Measurements from ENCODE around the gene ANG. TPM values are rescaled to one million over a fixed set of nuclear protein-coding genes. Genes with fewer than 3 reads are reported as not detected.
"Not testable (repeated sequence)": the region's sequence is repeated elsewhere in the genome, so short reads cannot be mapped to it uniquely, and the experiment has no call there.

ANG gene
- total RNA-seq, 1 experiment from 2014 or later, result 3.2 TPM

GRCh38 chr14:20723488-20723887 is 34.9 kb downstream of the ANG start:
- no peak overlapping the region for H3K56ac ChIP-seq (ENCODE audit: insufficient read length, low read depth, low read length)
- no peaks in the 10 kb centered on the region for H4K20me1 ChIP-seq (ENCODE audit: control insufficient read depth, insufficient read depth, insufficient read length)
- DNase-seq, result peak; percentile 48
- H3K4me3 Mint-ChIP-seq, result no peak overlapping the region
- no CpG with 5 or more reads among the region's 28 CpGs for WGBS (ENCODE audit: extremely low coverage, insufficient read length, low lambda C conversion rate)
- H4K5ac ChIP-seq (ENCODE audit: insufficient read length, low read depth, low read length), result no peak overlapping the region
- H3K4me1 Mint-ChIP-seq, result peaks cover 0 to 5% of the 10 kb centered on the region in 2 experiments; a peak in 1 of 4 replicates
- no peak overlapping the region for H3K23ac ChIP-seq (ENCODE audit: insufficient read length, low read depth, low read length)
- no peak overlapping the region for H3K4me2 ChIP-seq (ENCODE audit: insufficient read depth, insufficient read length, low read length)
- no peak overlapping the region for H2BK120ac ChIP-seq (ENCODE audit: low read depth, low read length, poor library complexity, severe bottlenecking)
- no peaks in the 10 kb centered on the region for H3K4me1 ChIP-seq (ENCODE audit: insufficient read depth, low read length)
- H3K4ac ChIP-seq (ENCODE audit: low read depth, low read length), result no peak overlapping the region
- peaks cover 0 to 4% of the 10 kb centered on the region in 2 experiments; a peak in 2 of 5 replicates for H3K9me3 Mint-ChIP-seq
- no peaks in the 10 kb centered on the region for H3K36me3 Mint-ChIP-seq (ENCODE audit: insufficient read depth in 1 of 3, low read depth in 3 of 3)
- H2BK12ac ChIP-seq (ENCODE audit: insufficient read length, low read depth, low read length), result no peak overlapping the region
- H3K18ac ChIP-seq (ENCODE audit: insufficient read length, low read depth, low read length), result no peak overlapping the region
- no peak for TF ChIP-seq CTCF (conservative IDR thresholded peaks at IDR 0.05)
- no peak overlapping the region for H4K8ac ChIP-seq (replicated peaks; ENCODE audit: insufficient read length, low read depth, low read length)
- H3K9ac ChIP-seq (ENCODE audit: extremely low read depth, insufficient read length, low read length), result no peak overlapping the region
- H3K27ac Mint-ChIP-seq, result no peak overlapping the region
- H2BK15ac ChIP-seq (ENCODE audit: low read depth, low read length), result no peak overlapping the region
- H3K23me2 ChIP-seq (ENCODE audit: insufficient read length, low read depth, low read length, poor library complexity, severe bottlenecking), result no peaks in the 10 kb centered on the region
- H3T11ph ChIP-seq (ENCODE audit: low read length), result no peak overlapping the region
- H3K27ac ChIP-seq (ENCODE audit: insufficient read length, low read depth, low read length), result no peak overlapping the region
- no peak overlapping the region for H2BK20ac ChIP-seq (ENCODE audit: low read depth, low read length, poor library complexity, severe bottlenecking)
- no peaks in the 10 kb centered on the region for H3K79me2 ChIP-seq (ENCODE audit: insufficient read depth, low read length)
- no peak overlapping the region for H4K91ac ChIP-seq (ENCODE audit: insufficient read length, low read depth, low read length)
- H2BK5ac ChIP-seq (ENCODE audit: insufficient read length, low read length), result no peak overlapping the region
- no peaks in the 10 kb centered on the region for H3K27me3 ChIP-seq (ENCODE audit: insufficient read depth, low read length)
- peaks cover 13% of the 10 kb centered on the region for H3K27me3 Mint-ChIP-seq (ENCODE audit: low read depth)
- no peak overlapping the region for H3K14ac ChIP-seq (ENCODE audit: insufficient read depth, low read length)
- no peaks in the 10 kb centered on the region for H3K79me1 ChIP-seq (ENCODE audit: insufficient read depth, low read depth, low read length, poor library complexity, severe bottlenecking)
- no peak overlapping the region for H2AFZ ChIP-seq (ENCODE audit: low read length)
- no peaks in the 10 kb centered on the region for H3K9me3 ChIP-seq (ENCODE audit: control insufficient read depth, low read depth, low read length)
- no peak overlapping the region for H2AK5ac ChIP-seq (ENCODE audit: insufficient read length, low read length)

DNA sequence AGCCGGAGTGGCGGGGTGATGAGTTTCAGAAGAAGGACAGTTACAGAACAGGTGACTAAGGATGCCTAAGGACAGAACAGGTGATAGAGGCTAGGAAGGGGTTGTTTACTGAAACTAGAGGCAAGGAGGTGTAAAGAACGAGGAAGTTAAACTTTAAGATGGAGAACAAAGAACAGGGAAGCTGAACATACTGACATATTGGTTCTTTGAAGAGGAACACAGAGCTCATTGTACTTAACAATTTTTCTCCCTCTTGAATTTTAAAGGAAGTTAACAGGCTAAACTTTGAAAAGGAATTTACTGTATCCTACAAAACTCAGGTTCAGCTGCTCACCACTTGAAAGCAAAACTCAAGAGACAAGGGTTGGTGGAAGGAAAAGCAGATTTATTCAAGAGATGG is 37.6 kb downstream of the ANG start:
- H3T11ph ChIP-seq (ENCODE audit: low read length); H3K79me1 ChIP-seq (ENCODE audit: insufficient read depth, low read depth, low read length, poor library complexity, severe bottlenecking); H3K4ac ChIP-seq (ENCODE audit: low read depth, low read length); H3K4me3 Mint-ChIP-seq; DNase-seq; H3K36me3 Mint-ChIP-seq (ENCODE audit: insufficient read depth in 1 of 3, low read depth in 3 of 3); H3K56ac ChIP-seq (ENCODE audit: insufficient read length, low read depth, low read length); H2AK5ac ChIP-seq (ENCODE audit: insufficient read length, low read length); H3K27me3 ChIP-seq (ENCODE audit: insufficient read depth, low read length); H2BK12ac ChIP-seq (ENCODE audit: insufficient read length, low read depth, low read length); H2BK15ac ChIP-seq (ENCODE audit: low read depth, low read length); H4K20me1 ChIP-seq (ENCODE audit: control insufficient read depth, insufficient read depth, insufficient read length); H4K5ac ChIP-seq (ENCODE audit: insufficient read length, low read depth, low read length); H3K79me2 ChIP-seq (ENCODE audit: insufficient read depth, low read length); H2AFZ ChIP-seq (ENCODE audit: low read length); H2BK120ac ChIP-seq (ENCODE audit: low read depth, low read length, poor library complexity, severe bottlenecking); H3K14ac ChIP-seq (ENCODE audit: insufficient read depth, low read length); H3K18ac ChIP-seq (ENCODE audit: insufficient read length, low read depth, low read length); H3K9me3 ChIP-seq (ENCODE audit: control insufficient read depth, low read depth, low read length); H2BK20ac ChIP-seq (ENCODE audit: low read depth, low read length, poor library complexity, severe bottlenecking); H3K4me1 ChIP-seq (ENCODE audit: insufficient read depth, low read length); H3K23ac ChIP-seq (ENCODE audit: insufficient read length, low read depth, low read length); H3K9me3 Mint-ChIP-seq; H2BK5ac ChIP-seq (ENCODE audit: insufficient read length, low read length); H3K23me2 ChIP-seq (ENCODE audit: insufficient read length, low read depth, low read length, poor library complexity, severe bottlenecking); H4K91ac ChIP-seq (ENCODE audit: insufficient read length, low read depth, low read length); H4K8ac ChIP-seq (replicated peaks; ENCODE audit: insufficient read length, low read depth, low read length); H3K27ac ChIP-seq (ENCODE audit: insufficient read length, low read depth, low read length); H3K4me1 Mint-ChIP-seq; H3K4me2 ChIP-seq (ENCODE audit: insufficient read depth, insufficient read length, low read length); H3K27ac Mint-ChIP-seq; H3K9ac ChIP-seq (ENCODE audit: extremely low read depth, insufficient read length, low read length): not testable (repeated sequence)
- H3K27me3 Mint-ChIP-seq (ENCODE audit: low read depth), result peaks cover 14% of the 10 kb centered on the region
- no CpG with 5 or more reads among the region's 3 CpGs for whole genome bisulfite sequencing (ENCODE audit: extremely low coverage, insufficient read length, low lambda C conversion rate)

Measured in H9 (cell line).